HG03565 (cell line): ENCODE data around the gene RAD51B.
A peak's percentile ranks its signal among the peaks of the same experiment; 100 is the strongest.

Experiments used
- ATAC-seq: cut with Tn5 transposase; IDR thresholded peaks from one replicate; pipeline ENCODE4 v1.9.1; 2021; ENCODE audit warnings: mild to moderate bottlenecking, moderate library complexity; ENCODE audit not compliant: unreplicated experiment

Gene RAD51B

DNA sequence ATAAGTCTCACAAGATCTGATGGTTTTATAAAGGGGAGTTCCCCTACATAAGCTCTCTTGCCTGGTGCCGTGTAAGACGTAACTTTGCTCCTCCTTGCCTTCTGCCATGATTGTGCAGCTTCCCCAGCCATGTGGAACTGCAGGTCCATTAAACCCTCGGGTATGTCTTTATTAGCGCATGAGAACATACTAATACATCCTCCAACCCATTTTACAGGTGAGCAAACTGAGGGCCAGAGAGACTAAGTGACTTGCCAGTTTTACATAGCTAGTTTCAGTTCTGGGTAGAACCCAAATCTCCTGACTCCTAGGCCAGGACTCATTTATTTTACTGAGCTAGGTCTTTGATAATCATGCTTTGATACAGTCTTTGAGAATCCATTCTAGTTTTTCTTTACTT is 406.9 kb downstream of the RAD51B start:
- ATAC-seq, result no peak

DNA sequence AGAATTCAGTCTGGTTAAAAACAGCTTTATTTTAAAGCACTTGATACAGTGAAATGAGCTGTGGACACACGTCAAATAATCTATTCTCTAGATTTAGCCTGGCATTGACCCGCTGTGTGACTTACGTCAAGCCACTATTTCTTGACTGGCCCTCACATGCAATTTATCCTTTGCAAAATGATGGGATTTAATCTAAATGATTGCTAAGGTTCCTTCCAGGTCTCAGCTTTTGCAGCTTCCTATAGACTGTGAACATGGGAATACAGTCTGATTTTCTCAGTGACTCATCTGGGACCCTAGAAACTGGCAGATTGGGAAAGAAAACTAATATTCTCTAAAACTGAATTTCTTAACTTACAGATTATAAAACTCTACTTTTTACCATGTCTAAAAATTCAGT is 409.1 kb downstream of the RAD51B start:
- no peak for ATAC-seq

DNA sequence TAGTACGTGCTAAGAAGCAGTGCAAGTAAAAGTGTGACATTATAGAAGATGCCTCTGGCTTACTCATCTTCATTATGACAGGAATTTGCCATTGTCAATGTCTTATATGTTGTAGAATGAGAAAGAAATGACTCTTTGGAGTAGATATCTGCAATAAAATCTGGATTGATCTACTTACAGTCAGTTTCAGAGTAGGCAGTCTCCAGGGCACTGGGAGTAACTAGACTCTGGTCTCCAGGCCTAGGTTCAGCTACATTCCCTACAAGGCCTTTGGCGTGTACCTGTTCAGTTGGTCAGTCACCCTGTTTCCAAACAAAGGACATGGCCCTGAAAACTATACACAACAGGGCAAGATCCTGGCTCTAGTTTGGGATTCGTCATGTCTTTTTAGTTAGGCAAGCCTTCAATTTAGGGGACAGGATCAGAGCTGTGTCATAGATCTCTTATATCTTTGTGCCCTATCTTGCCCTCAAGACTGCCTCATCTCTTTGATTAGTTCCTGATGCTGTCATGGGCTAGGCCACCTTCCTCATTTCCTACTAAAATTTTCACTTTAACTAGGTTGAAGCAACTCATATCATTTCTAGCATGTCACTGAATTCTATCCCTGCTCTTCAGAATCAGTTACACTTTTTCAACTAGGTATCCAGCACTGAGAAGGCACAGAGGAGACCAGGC is 410.0 kb downstream of the RAD51B start:
- no peak for ATAC-seq

DNA sequence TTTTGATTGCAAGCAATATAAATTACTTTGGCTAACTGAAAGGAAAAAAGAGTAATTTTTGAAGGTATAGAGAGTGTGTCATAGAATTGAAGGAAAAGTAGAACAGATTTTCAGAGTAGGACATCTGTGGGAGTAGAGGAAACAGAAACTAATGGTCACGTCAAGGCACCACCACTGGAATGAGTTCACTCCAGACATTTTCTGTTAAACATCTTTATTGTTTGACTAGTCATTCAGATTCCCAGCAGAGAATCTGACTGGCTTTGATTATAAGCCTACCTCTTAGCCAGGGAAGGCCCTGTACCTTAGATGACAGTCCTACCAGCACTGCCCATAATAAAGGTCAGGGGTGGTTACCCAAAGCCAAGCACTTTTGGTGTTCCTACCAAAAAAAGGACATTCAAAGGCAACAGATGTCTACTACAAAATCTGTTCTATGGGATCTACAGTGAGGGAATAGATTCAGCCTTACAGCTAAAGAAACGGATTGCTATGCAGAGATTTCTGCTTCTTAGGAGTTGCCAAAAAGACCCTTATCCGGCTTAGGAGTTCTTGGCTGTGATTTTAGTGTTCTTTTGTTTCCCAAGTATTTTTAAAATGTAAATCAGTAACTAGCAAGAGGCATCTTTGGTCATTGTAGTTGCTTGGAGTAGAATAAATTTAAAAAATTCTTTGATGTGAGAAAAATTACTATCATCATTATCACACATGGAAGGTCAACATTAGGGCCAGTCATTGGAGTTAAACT is 410.8 kb downstream of the RAD51B start:
- no peak for ATAC-seq

DNA sequence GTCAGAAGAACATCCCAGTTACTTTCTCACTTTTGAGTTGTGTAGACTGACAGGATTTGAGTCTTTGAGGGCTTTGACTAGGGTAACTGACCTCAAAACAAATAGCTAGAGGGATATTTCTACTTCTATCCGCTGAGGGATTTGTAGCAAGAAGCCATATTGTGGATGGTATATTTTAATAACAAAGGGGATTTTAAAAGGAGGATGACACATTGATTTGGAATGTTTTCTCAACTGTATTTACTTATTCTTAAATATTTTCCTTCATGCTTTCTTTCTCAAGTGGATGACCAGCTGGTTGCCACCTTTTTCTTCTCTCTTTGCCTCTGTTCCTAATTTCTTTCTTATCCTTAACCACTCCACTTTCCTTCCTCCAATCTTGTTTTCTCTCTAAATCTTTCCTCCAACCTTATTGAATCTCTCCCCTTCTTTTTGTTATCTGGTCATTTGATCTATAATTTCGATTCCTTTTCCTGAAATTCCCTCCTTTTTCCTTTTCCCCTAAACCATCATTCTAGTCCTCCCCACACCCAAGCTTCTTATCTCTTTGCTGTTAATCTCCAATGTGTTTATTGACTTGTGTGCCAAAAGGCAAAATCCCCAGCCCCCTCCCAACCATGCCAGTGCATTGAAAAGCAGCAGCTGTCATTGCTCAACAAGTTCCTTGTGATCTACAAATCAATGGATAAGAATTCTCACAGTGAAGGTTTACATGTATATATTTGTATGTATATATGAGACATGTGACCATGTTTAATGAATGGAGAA is 411.6 kb downstream of the RAD51B start:
- no peak for ATAC-seq

DNA sequence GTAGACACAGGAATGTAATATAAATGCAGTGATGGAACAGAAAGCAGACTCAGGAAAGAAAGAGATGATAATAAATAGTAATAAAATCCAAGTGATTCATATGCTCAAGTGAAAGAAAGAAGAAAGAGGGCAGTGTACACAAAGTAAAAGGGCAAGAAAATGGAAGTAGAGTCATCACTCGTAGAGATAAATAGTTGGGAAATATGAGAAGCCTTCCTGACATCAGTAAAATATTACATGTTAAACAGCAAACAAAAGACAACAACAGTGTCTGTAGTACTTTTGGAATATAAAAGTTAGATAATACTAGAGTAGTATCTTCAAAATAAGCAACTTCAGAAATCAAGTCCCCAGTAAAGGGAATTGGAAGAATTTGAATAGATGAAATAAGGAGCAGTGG is 412.3 kb downstream of the RAD51B start:
- no peak for ATAC-seq

DNA sequence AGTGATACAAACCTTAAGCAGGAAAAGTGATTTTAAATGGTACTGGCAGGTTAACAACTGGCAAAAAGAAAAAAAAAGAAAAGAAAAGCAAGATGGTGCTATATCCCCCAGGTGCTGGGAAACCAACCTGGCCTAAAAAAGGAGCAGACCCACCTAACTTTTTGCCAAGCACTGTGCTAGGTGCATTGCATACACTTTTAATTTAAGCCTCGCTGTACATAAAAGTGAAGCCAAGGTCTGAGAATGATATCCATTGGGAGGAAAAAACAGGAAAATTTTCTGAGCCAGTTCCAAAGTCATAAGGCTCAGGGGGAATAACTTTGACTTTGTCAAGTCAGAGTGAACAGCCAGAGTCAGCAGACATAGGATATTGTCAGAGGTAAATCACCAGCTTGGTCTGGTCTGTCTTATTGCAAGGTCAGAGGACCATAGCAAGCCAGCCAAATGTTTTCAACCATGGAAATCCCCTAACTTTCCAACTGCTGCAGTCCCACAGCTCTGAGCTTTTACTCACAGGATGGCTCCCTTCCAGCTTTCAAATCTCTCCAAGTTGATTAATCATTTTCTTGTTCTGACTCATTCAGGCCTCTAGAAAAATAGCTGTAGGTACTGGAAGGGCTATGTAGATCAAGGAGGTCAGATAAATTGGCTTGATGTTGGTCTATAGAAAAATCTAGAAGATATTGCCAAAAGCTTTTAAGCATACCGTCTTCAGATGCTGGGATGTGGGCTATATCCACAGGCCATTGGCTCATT is 412.9 kb downstream of the RAD51B start:
- ATAC-seq, result peak; percentile 82

DNA sequence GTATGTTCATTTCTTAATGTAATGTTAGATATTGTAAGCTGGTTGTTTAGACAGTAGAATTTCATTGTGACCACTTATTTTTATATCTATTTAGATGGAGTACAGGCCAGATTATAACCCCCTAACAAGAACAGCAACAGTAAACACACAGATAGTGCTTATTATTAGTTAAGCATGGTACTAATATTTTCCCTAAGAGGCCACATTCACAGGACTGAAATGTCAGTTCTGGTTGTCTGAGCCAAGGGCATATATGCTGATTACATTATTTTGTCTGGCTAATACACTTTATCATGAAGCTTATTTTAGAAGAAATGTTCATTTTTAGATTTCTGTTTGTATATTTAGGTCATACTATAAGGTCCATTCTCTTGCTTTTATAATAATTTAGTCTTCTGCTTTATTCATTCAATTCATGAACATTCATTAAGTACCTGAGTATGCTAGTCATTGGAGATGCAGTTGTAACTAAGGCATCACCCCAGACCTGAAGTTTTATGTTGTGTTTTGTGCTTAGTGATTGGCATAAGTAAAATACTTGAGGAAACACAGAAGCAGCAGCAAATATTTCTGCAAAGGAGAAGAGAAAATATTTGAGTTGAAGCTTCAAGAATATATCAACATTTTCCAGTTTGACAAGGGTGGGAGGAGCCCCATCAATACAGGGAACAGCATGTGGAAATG is 413.7 kb downstream of the RAD51B start:
- no peak for ATAC-seq

DNA sequence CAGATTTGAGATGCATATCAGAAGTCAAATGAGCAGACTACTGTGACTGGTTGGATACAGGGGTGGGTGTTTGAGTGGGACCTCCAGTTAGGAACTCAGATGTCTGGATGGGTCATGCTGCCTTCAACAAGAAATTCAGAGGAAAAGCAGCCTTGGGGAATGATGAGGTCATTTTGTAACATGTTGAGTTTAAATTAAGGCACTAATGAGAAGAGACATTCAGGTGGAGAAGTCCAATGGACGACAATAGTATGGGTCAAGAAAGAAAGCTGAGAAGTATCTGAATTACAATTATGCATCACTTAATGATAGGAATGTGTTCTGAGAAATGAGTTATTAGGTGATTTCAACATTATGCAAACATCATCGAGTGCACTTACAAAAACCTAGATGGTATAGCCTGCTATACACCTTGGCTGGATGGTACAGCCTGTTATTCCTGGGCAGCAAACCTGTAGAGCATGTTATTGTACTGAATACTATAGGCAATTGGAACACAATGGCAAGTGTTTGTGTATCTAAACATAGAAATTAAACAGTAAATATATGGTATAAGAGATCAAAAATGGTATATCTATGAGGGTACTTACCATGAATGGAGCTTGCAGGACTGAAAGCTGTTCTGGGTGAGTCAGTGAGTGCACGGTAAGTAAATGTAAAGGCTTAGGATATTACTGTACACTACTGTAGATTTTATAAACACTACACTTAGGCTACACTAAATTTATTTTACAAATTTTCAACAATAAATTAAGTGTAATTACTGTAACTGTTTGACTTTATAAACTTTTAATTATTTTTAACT is 414.7 kb downstream of the RAD51B start:
- ATAC-seq, result no peak

DNA sequence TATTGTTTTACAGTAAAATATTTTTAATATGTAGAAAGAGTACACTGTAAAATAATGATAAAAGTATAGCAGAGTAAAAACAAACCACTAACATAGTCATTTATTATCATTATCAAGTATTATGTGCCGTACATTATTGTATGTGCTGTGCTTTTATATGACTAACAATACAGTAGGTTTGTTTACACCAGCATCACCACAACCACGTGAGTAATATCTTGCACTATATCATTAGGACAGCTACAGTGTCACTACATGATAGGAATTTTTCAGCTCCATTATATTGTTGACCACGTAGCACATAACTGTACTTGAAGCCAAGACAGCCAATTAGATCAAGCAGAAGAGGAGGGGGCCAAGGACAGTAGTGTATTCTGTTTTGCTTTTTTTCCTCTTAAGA is 415.4 kb downstream of the RAD51B start:
- no peak for ATAC-seq

DNA sequence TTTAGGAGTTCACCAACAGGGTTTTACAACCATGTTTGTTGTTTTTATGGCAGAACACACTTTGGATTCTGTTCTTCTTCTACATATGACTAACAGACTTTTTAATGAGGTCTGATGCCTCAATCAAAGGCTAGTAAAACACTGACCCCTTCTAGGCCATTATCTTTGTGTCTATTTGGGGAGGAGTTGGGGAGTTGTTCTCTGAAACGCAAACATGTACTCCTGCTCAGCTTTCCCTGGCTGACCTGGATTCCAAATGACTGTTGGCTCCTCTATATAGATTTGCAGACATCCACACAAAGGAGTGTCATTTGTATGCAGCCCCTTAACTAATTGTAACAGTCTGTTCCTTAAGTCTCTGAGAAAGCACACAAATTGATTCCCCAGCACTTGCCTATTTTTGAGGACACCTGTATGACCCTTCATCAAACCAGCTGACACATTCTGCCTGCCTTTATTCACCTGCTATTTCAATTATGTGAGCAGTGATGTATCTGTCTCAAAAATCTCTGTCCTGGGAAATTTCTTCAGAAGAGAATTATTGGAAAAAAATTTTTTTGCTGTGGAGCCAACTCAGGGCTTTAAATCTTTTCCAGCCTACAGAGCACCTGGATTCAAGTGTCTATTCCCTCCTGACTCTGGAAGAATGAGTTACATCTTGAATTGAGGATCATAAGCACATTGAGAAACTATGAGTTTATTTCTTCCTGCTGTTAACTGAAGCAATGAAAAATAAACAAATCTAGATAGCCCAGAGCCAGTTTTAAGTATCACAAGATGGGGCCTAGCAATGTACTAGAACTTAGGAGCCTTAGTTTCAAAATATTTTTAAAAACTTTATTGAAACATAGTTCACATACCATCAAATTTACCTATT is 417.2 kb downstream of the RAD51B start:
- no peak for ATAC-seq

DNA sequence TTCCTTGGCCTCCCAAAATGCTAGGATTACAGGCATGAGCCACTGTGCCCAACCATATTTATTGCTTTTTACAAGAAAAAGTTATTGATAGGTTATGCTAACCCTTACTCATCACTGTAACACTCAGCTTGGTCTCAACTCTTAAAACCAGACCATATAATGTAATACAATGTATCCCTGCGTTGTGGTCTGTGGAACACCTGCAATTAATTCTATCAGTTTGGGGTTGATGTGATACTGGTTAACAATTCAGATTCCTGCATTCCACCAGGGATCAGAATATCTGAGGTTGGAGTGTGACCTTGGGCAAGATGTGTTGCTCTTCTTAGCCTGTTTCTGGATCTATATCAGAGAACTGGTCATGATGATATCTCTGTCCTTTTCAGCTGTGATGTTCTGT is 419.0 kb downstream of the RAD51B start:
- no peak for ATAC-seq

DNA sequence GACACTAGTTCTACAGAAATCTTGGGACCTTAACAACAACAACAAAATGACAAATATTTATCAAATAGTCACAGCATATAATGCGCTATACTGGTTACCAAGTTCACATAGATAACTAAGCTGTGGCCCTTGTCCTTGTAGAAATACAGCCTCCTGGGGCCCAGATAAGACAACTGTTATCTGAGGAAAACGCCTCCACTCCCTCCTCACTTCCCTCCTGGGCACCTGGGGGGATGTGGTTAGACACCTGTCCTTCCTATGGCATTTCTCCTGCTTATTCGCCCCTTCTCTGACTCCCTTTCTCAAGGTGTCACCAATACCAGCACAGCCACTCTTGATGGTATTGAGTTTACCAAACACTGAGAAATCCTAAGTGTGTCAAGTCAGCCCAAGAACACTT is 419.4 kb downstream of the RAD51B start:
- no peak for ATAC-seq

DNA sequence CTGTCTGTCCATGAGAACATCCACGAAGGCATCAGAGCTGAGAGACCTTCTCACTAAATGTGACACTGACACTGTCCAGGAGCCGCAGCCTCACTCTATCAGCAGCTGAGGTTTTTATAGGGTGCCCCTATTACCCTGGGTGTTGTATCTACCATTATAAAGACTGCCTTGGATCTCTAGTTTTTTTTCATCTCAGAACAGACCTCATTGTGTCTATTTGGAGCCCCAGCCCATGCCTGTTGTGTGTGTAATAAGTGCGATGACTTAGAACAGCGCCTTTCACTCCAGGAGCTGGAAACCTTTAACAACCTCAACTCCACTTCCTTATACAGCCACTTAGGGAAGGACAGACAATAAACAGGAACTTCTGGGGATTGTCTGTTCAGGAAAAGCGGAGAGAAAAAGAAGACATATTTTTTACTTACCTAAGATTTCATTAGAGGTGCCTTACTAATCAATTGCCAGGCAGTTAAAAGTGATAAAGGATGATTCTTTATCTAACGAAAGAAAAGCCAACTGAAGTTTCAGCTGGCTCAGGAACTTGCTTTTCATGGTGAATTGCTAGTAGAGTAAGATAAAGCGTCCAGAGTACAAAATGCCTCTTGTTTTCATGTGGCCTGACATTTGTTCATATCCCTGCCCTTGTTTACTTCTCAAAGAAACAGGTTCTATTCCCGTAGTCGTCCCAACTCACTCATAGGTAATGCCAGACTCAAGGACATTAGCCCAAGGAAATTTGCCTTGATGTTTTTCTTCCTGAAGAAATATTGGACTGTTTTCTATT is 420.6 kb downstream of the RAD51B start:
- no peak for ATAC-seq

DNA sequence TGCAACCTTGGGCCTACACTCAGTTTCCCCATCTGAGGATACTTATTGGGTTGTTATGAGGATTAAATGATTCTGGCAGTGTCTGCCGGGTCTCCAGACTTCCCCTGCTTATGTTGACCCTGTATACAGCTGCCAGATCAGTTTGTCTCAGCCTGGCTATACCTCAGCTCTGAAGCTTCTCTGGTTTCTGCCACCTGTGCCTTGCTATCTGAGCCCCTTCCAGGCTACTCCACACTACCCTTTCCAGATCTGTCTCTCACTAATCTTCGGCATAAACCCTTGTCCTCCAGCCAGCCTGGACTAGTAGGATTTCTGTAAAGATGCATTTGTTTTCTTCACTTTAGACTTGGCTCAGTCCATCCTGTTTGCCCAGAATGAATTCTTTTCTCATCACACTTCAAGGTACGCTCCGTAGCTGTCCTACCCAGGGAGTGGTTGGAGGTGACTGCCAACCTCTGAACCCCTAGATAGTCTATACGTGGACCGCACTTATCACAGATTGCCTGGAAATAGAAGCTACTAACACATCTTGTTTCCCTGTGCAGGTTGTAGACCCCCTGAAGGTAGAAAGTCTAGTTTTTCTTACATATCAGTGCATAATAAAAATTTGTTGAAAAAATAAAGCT is 422.4 kb downstream of the RAD51B start:
- no peak for ATAC-seq

DNA sequence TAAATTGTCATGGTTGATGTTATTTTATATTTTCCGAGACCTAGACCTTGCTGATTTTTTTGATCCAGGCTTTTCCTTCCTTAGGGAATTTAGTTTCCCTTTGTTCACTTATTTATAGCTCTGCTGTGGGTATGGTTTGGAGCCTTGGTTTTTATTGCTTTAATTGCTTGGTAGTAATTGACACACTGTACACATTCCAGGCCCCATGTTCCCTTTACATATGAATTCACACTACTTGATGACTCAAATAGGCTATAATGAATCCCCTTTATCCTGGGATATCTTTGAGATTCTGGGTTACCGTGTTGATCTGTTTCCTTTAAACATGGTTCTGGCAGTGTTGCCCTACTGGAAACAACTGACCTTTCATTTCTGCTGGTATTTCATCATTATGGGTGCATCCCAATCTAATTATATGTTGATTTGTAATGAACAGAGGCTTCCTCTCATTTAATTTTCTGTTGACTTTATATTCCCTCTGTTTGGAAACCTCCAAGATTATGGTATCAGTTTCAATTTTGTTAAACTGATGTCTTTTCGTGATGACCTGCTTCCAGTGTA is 424.0 kb downstream of the RAD51B start:
- ATAC-seq, result no peak

DNA sequence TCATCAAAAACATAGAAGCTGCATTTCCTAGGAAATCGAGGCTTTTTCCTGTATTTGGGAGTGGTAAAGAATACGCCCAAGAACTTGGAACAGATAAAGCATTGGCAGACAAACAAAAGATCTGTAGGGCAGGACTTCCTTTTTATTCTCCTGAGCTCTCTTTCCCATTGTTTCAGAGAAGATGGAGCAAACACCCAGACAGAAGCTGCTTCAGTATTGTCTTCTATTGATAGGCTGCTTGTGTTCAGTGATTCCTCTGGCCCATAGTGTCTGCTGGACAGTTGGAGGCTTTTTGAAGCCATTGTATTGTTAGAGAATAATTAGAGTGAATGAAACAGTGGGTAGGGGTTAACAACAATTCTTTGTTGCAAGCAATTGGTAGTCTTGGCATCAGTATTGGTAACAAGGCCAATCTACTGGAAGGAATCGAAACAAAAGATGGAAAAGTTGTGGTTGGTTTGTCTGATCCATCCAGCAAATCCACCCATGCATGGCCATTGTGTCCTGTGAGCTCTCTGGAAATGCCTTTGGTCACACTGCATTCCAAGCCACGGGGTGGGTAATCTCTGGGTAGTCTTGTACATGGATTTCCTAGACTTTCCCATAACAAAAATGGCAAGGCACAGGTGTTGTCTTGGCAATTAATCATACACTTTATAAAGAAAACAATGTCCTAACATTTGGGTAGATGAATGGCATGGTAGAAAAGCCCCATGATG is 424.8 kb downstream of the RAD51B start:
- no peak for ATAC-seq
